Ishikawa (cell line): ENCODE data around the gene GIT2.

ENCODE experiments used
- CEBPB ChIP-seq: IDR thresholded peaks from 2 replicates; pipeline ENCODE4 v1.6.1; 2012
- CREB1 ChIP-seq: IDR thresholded peaks from 2 replicates; pipeline ENCODE4 v1.6.1; 2012; ENCODE audit warnings: low read depth
- EGR1 ChIP-seq: IDR thresholded peaks from 2 replicates; pipeline ENCODE4 v1.6.1; 2012
- FOXM1 ChIP-seq: IDR thresholded peaks from 2 replicates; pipeline ENCODE4 v1.6.1; 2012; ENCODE audit warnings: low read depth, borderline replicate concordance
- NFIC ChIP-seq: IDR thresholded peaks from 2 replicates; pipeline ENCODE4 v1.6.1; 2012
- RAD21 ChIP-seq: IDR thresholded peaks from 2 replicates; pipeline ENCODE4 v1.6.1; 2012; ENCODE audit warnings: low read depth
- TAF1 ChIP-seq: IDR thresholded peaks from 2 replicates; pipeline ENCODE4 v1.6.1; 2012; ENCODE audit warnings: low read depth, mild to moderate bottlenecking
- TCF12 ChIP-seq: IDR thresholded peaks from 2 replicates; pipeline ENCODE4 v1.6.1; 2012; ENCODE audit warnings: low read depth
- TEAD4 ChIP-seq: IDR thresholded peaks from 2 replicates; pipeline ENCODE4 v1.6.1; 2012
- YY1 ChIP-seq: IDR thresholded peaks from 2 replicates; pipeline ENCODE4 v1.6.1; 2012; ENCODE audit warnings: low read depth
- ZBTB7A ChIP-seq: IDR thresholded peaks from 2 replicates; pipeline ENCODE4 v1.6.1; 2012; ENCODE audit warnings: low read depth
- TF ChIP-seq, protein P1 (sequence below): IDR thresholded peaks from 2 replicates; pipeline ENCODE4 v1.6.1; 2012
- TF ChIP-seq, protein P2 (sequence below): IDR thresholded peaks from 2 replicates; pipeline ENCODE4 v1.6.1; 2012; ENCODE audit warnings: low read depth, mild to moderate bottlenecking
- TF ChIP-seq, protein P3 (sequence below): IDR thresholded peaks from 2 replicates; pipeline ENCODE4 v1.6.1; 2012

The GIT2 gene

DNA sequence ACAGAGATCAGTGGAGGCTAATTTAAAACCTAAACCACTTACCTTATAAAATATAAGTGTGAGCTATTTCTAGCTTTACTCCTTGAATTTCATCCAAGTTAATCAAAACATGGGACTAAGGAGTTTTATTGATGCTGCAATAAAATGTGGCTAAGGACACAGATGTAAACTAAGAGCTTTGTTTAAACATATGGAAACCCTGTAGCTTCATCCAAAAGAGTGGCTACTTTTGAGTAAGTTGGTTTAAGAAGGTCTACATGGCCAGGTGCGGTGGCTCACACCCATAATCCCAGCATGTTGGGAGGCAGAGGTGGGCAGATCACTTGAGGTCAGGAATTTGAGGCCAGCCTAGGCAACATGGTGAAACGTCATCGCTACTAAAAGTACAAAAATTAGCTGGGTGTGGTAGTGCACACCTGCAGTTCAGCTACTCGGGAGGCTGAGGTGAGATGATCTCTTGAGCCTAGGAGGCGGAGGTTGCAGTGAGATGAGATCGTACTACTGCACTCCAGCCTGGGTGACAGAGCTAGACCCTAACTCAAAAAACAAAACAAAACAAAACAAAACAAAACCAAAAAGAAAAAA is 55.7 kb downstream of the GIT2 start:
- no peak for TF ChIP-seq ZBTB7A
- TF ChIP-seq TCF12: no peak
- TF ChIP-seq FOXM1: no peak
- TF ChIP-seq YY1: no peak
- no peak for TF ChIP-seq CEBPB
- no peak for TF ChIP-seq CREB1
- TF ChIP-seq NFIC: no peak
- TF ChIP-seq RAD21: no peak
- TF ChIP-seq TEAD4: no peak

DNA sequence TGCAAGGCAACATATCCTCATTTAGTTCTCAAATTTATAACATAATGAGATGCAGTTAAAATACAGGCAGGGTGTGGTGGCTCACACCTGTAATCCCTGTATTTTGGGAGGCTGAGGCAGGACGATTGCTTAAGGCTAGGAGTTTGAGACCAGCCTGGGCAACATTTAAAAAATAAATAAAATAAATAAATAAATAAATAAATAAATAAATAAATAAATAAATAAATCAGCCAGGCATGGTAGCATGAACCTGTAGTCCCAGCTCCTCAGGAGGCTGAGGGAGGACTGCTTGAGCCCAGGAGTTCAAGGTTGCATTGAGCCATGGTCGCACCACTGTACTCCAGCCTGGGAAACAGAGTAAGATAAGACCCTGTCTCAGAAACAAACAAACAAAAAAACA is 56.7 kb downstream of the GIT2 start:
- TF ChIP-seq TAF1 (no peak), CEBPB (no peak), YY1 (no peak), TCF12 (no peak), CREB1 (no peak), ZBTB7A (no peak), FOXM1 (no peak), TEAD4 (no peak), NFIC (no peak)
- TF ChIP-seq, protein P1, sequence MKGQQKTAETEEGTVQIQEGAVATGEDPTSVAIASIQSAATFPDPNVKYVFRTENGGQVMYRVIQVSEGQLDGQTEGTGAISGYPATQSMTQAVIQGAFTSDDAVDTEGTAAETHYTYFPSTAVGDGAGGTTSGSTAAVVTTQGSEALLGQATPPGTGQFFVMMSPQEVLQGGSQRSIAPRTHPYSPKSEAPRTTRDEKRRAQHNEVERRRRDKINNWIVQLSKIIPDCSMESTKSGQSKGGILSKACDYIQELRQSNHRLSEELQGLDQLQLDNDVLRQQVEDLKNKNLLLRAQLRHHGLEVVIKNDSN: no peak
- TF ChIP-seq, protein P2, sequence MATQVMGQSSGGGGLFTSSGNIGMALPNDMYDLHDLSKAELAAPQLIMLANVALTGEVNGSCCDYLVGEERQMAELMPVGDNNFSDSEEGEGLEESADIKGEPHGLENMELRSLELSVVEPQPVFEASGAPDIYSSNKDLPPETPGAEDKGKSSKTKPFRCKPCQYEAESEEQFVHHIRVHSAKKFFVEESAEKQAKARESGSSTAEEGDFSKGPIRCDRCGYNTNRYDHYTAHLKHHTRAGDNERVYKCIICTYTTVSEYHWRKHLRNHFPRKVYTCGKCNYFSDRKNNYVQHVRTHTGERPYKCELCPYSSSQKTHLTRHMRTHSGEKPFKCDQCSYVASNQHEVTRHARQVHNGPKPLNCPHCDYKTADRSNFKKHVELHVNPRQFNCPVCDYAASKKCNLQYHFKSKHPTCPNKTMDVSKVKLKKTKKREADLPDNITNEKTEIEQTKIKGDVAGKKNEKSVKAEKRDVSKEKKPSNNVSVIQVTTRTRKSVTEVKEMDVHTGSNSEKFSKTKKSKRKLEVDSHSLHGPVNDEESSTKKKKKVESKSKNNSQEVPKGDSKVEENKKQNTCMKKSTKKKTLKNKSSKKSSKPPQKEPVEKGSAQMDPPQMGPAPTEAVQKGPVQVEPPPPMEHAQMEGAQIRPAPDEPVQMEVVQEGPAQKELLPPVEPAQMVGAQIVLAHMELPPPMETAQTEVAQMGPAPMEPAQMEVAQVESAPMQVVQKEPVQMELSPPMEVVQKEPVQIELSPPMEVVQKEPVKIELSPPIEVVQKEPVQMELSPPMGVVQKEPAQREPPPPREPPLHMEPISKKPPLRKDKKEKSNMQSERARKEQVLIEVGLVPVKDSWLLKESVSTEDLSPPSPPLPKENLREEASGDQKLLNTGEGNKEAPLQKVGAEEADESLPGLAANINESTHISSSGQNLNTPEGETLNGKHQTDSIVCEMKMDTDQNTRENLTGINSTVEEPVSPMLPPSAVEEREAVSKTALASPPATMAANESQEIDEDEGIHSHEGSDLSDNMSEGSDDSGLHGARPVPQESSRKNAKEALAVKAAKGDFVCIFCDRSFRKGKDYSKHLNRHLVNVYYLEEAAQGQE: no peak

DNA sequence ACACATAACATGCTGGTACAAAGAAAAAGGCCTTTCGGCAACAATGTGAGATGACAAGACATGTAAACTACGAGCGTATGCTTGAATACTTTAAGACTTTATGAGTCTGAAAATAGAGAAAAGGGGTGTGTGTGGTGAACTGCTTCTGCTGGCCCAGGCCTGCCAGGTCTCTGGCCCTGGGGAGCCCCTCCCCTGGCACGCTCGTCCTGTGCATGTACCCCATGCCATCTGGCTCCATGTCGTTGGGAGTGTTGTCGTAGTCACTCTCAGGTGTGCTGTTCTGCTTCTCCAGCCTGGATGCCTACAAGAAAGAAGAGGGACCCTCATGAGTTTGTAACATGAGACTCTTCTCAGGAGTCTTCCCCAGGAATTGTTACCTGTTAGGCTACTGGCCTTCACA is 57.2 kb downstream of the GIT2 start:
- TF ChIP-seq, protein P3, sequence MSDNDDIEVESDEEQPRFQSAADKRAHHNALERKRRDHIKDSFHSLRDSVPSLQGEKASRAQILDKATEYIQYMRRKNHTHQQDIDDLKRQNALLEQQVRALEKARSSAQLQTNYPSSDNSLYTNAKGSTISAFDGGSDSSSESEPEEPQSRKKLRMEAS: no peak
- TF ChIP-seq YY1: no peak
- TF ChIP-seq RAD21: no peak
- TF ChIP-seq, protein P2: no peak
- TF ChIP-seq TCF12: no peak
- TF ChIP-seq FOXM1: no peak

DNA sequence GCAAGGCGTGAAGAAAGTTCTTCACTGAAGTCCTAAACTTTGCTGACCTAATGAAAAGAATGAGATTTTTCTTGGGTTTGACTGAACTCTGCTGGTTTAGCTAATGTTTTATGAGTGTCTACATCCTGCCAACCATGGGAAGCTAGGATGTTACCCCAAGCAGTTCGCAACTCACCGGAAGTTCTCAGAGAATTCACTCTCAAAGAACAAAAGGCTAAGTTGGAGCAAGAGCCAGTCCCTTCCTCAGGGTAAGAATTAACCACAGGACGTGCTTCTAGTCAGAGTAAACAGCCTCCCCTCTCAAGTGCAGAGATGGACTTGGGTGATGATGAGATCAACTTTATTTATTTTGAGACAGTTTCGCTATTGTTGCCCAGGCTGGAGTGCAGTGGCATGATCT is 58.8 kb downstream of the GIT2 start:
- TF ChIP-seq ZBTB7A: no peak
- TF ChIP-seq CREB1: no peak
- TF ChIP-seq, protein P3: no peak
- TF ChIP-seq TAF1: no peak
- TF ChIP-seq TEAD4: no peak
- no peak for TF ChIP-seq YY1
- no peak for TF ChIP-seq RAD21

DNA sequence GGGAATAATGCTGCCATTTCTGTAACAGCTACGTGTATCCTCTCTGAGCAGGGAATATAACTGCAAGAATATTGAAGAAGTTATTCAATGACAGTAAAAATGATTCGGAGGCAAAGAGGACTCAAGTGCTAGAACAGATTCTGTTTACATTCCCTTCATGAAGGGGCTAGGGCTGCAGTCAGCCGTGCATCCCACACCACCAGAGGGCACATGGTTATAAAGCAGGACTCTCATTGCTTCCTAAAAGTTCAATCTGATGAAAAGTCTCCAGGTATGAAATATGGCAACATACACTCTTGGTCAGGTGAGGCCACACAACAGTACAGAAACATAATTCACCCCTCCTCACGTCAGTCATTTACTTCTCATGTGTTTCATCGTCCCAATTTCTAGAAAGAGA is 62.1 kb downstream of the GIT2 start:
- TF ChIP-seq, protein P1: no peak
- TF ChIP-seq TCF12: no peak
- no peak for TF ChIP-seq FOXM1
- no peak; the same call in 1 of the 2 replicates for TF ChIP-seq RAD21
- TF ChIP-seq ZBTB7A: no peak
- no peak for TF ChIP-seq TEAD4
- no peak for TF ChIP-seq YY1

DNA sequence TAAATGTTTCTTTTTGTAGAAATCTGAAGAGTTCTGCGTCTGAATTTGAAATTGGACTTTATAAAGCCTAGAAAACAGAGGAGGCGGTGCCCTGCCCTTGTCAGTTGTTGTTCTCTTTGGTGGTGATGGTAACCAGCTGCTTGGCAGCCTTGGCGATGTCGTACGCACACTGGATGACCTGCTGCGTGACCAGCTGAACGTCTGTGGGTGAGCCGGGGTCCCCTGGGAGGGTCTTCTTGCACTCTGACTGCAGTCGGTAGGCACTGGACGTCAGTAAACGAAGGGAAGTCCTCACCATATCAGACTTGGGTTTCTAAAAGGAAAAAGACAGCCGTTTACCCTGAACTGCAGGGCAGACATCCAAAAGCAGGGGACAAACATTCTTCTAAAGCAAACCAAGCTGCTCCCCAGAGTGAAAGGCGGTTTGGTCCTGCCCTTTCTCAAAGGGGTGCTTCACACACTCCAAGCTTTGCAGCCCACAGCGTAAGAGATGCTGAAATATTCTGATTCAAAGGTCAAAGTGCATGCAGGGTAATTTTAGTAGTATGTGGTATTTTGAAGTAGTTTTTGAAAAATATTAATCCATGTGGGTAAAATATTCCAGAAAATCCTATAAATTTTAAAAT is 63.2 kb downstream of the GIT2 start:
- TF ChIP-seq, protein P3: no peak
- TF ChIP-seq YY1 (no peak), EGR1 (no peak), NFIC (no peak), TCF12 (no peak)
